ENCODE results near the gene ITPK1.
"Not testable (repeated sequence)": the region's sequence is repeated elsewhere in the genome, so short reads cannot be mapped to it uniquely, and the experiment has no call there.

The ITPK1 gene

DNA sequence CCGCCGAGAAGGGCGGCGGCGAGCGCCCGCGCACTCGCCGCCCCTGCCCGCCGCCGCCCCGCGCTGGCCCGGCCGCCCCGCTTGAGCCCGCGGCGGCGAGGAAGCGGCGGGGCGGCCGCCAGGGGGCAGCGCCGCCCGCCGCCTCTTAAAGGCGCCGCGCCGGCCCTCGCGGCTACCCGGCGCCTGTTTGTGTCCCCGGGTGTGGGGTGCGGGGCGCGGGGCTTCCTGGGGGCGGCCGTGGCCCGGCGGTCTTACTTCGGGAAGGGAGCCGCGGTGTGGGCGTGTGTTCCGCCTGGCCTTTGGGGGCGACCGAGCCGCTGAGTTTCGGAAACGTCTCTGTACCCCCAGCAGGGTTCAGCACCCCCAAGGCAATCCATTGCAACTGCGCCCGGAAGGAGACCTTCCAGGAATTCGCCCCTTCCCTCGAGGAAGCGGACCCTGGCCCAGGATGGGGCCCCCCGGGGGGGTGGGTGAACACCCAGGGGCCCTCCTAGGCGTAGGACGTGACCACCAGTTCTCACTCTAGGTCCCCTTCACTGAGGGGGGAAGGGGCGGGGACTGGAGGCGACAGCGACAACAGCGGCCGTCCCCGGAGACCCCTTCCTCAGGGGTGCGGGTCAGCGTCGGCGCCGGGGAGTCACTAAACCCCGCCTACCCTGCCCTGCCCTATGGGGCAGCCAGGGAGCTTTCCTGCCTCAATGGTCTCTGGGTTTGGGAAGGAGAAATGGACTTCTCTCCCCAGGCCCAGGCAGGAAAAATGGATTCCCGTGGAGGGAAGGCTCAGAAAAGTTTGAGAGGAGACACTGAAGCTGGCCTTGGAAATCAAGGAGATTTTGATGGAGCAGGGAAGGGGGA lies at the start of gene ITPK1:
Gene ITPK1 (minus strand): TSS at position 105 of the 855 bp plus-strand sequence. CDS start 762 bp downstream, outside the sequence.
- DNase-seq: no peak

DNA sequence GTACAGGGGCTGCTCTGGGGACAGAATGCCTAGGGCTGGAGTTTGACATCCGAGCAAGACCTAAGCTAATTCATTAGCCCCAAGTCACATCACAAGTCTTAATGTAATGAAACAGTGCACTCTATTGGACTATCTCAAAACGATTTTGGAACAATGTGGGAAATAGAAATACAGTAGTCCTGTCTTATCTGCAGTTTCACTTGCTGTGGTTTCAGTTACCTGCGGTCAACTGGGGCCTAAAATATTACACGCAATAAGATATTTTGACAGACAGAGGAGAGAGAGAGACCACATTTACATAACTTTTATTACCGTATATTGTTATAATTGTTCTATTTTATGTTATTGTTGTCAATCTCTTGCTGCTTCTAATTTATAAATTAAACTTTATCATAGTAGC lies 47.8 kb upstream of the ITPK1 start:
- no peak for DNase-seq

DNA sequence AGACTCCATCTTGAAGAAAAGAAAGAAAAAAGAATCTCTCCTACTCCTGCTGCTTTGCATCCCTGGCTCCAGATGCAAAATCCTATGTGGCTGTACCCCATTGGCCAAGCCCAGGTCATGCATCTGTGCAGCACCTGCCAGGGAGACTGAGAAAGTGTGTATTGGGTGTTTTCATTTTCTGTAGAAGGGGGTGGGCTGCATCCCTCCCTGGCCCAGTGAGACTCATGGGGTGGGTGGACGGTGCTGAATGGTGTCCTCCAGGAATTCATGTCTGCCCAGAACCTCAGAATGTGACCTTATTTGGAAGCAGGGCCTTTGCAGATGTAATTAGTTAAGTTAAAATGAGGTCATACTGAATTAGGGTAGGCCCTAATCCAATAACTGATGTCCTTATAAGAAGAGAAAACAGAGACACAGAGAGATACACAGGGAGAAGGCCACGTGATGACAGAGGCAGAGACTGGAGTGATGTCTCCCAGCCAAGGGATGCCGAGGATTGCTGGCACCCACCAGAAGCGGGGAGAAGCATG lies 45.8 kb upstream of the ITPK1 start:
- no peak for DNase-seq

DNA sequence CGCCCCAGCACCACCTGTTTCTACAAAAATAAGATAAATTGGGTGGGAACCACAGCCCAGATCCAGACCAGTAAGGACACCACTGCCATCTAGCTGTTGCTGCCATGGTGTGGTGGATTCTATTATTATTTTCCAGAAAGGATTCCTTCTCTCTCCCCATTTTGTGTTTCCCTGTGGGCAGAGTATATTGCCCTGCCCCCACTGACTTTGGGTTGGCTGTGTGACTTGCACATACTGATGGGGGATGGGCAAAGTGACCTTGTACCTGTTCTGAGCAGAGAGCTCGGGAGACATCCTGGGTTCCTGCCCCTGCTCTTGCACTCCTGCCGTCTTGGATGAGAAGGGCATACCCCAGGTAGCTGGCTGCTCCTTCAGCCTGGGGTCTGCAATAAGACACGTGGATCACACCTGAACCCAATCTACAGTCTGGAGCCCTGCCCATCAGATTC lies 44.7 kb upstream of the ITPK1 start:
- DNase-seq: no peak

DNA sequence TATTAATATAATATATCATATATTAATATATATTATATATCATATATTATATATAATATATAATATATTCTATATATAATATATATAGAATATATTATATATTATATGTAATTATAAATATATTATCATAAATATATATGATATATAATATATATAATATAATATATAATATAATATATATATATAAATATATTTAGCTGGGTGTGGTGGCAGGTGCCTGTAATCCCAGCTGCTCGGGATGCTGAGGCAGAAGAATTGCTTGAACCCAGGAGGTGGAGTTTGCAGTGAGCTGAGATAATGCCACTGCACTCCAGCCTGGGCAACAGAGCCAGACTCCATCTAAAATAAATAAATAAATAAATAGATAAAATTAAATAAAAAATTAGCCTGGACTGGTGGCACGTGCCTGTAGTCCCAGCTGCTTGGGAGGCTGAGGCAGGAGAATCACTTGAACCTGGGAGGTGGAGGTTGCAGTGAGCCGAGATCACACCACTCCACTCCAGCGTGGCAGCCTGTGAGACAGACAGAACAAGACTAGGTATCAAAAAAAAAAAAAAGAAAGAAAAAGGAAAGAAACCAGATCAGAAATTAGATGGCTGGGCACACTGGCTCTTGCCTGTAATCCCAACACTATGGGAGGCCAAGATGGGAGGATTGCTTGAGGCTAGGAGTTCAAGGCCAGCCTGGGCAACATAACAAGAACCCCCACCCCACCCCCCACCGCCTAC lies 44.1 kb upstream of the ITPK1 start:
- DNase-seq: not testable (repeated sequence)

DNA sequence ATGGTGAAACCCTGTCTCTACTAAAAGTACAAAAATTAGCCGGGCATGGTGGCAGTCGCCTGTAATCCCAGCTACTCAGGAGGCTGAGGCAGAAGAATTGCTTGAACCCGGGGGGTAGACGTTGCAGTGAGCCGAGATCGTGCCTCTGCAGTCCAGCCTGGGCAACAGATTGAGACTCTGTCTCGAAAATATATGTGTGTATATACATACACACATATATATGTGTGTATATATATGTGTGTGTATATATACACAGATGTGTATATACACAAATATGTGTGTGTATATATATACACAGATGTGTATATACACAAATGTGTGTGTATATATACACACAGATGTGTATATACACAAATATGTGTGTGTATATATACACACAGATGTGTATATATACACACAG lies 42.6 kb upstream of the ITPK1 start:
- DNase-seq: not testable (repeated sequence)

DNA sequence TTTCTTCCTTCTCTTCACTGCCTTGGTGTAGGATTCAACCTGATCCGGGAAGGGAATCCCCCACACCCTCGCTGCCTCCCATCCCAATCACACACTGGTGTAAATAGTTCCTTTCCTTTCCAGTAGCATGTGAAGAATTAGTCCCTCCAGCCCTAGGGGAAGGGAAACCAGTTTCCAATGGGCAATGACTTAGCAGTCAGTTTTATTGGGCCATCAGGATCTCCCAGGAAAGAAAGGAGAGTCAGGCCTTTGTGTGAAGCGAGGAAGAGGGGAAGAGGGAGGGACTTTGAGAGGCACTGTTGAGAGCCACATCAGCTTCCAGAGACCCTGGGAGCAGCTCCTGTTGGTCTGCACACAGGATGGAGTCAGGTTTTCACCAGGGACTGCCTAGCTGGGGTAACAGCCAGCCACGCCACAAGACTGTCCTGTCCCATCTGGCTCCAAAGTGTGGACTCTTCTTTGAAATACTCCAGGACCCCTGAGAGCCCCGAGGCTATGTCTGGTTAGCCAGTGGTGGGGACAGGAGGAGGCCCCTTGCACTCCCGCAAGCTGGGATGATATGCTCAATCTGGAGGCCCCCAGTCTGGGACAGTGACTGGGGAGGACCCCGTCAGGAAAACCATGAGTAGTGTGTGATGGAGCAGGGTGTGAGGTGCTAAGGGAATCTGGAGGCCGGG lies 41.1 kb upstream of the ITPK1 start:
- DNase-seq: no peak

DNA sequence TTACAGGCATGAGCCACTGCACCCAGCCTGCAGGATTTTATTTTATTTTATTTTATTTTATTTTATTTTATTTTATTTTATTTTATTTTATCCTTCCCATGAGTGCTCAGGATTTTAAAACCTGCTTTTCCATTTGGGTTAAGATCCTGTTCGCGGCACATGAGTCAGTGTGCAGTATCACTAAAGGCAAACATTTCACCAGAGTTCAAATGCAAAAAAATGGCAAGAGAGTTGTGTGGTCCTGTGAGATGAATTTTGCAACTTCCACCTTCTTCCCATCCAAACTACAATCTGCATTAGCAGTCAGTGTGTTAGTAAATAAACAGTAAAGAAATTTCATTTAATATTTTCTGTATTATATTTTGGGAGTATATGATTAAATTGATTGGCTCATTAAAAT lies 39.9 kb upstream of the ITPK1 start:
- no peak for DNase-seq

DNA sequence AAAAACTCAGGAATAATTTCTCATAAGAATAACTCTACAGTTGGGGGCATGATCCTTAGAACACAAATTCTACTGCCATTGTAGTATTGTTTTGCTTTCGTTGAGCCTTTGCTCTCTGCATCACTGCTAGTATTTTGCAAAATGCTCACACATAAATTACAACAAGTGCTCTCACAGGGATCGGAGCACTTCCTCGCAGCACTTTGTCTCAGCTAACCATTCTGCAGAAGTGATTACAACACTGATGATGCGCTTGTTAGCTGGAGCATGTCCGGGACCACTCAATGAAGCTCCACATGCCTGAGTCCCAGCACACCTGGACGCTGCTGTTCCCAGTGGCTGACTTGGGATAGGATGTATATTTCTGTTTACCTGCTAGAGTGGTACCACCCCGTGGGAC lies 37.4 kb upstream of the ITPK1 start:
- DNase-seq: no peak

DNA sequence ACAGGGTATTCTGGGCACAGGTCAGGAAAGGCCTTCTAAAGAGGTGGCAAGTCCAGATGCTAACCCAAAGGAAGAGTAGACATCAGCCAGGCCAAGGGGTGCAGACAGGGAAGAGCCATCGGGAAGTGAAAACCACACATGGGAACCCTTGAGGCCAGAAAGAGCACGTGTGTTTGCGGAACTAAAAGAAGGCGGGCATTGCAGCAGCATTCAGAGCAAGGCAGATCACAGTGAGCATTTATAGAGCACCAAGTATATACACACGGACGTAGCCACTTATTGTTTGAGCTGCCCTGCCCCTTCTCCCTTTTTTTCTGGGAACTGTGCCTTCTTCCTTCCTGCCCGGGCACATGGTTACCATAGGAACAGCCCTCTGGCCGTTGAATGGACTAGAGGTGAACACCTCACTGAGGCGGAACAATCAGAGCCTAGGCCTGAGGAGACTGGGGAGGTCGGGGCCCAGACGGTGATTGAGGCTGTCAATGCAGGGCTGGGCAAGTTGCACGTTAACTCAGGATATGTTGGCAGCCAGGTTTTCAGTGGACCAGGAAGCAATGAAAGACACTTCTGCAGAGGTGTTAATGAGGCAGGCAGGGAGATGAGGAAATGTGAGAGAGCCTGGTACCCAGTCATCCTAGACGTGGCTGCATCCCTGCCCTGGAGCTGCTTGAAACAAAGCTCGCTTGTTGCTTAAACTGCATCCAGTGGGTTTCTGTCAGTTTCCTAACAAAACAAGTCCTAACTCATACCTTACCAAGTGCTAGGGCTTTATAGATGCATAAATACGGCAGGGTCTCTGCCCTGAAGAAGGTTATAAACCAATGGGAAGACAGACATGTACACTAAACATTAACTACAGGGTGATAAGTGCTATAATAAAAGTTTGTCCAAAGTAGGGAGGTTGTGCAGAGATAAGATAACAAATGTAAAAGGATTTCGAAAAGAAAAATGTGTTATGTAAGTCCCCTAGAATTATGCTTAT lies 34.8 kb upstream of the ITPK1 start:
- no peak for DNase-seq

DNA sequence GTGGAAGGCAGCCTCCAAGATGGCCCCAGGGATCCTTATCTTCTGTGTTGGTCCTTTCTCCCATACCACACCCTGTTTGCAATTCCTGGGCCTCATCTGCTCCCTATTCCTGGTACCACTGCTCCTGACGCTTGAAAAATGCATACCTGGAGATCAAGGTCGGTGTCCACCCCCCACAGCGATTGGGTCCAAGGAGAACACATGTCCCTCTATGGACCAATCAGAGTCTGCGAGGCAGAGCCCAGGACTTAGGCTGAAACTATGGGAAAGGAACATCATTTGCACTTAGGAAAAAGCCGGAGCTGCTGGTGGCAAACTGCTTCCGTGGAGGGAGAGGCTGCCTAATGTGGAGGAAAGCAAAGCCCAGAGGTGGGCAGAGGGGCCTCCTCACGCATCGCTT lies 33.3 kb upstream of the ITPK1 start:
- no peak for DNase-seq

DNA sequence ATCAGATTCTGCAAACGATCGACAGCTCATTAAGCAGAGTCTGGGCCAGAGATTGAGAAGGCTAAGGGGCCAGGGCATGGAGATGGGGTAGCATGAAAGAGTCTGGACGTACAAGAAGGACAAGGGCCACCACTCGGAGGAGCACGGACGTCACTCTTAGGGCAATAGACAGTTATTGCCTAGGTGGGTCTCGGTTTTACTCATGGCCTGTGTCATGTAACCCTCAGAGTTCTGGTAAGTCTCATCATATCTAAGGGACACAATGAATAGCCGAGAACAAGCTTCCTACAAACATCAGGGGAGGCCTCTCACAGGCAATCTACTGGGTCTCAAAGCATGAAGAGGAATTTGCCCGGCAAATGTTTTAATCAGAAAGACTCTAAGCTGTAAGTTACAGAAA lies 30.4 kb upstream of the ITPK1 start:
- DNase-seq: no peak

DNA sequence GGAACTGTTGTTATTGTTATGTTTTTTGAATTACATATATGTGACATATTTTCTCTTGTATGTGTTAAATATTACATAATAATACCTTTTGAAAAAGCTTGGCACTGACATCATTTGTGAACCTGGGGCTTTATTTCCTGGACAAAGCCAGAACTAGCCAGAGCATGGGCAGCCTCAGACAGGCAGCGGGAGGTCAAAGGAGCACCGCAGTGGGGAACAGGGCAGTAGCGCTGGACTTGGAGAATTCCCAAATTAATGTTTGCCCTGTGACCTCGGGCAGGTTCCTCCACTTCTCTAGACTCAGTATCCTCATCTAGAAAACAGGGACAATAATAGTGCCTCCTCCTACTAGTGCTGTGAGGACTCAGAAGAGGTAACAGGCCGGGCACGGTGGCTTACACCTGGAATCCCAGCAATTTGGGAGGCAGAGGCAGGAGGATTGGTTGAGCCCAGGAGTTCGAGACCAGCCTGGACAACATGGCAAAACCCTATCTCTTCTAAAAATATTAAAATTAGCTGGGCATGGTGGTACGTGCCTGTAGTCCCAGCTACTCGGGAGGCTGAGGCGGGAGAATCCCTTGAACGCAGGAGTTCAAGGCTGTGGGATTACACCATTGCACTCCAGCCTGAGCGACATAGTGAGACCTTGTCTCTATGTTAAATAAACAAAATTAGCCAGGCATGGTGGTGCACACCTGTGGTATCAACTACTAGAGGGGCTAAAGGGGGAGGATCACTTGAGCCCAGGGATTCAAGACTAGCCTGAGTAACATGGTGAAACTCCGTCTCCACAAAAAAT lies 27.3 kb upstream of the ITPK1 start:
- no peak for DNase-seq

DNA sequence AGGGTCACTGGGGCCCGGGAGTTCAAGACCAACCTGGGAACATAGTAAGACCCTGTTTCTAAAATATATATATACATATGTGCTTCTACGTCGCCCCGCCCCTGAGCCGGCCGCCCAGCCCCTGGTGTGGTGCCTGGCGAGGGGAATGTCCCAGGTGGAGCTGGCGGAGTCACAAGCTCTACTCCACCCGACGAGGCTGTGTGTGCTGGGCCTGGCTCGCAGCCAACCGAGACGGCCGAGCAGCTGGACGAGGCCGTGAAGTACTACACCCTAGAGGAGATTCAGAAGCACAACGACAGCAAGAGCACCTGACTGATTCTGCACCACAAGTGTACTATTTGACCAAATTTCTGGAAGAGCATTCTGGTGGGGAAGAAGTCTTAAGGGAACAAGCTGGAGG lies 22.1 kb upstream of the ITPK1 start:
- peak; percentile 37 for DNase-seq

DNA sequence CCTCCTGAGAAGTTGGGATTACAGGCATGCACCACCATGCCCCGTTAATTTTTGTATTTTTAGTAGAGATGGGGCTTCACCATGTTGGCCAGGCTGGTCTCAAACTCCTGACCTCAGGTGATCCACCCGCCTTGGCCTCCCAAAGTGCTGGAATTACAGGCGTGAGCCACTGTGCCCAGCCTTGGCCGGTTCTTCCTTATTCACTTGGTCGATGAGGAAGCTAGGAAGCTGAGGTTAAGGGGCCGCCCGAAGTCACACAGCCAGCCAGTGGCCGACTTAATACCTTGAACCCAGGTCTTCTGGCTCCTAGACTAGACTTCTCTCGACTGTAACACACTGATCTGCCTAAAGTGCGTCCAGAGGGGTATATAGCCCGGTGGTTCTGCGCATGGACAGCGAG lies 20.8 kb upstream of the ITPK1 start:
- not testable (repeated sequence) for DNase-seq

DNA sequence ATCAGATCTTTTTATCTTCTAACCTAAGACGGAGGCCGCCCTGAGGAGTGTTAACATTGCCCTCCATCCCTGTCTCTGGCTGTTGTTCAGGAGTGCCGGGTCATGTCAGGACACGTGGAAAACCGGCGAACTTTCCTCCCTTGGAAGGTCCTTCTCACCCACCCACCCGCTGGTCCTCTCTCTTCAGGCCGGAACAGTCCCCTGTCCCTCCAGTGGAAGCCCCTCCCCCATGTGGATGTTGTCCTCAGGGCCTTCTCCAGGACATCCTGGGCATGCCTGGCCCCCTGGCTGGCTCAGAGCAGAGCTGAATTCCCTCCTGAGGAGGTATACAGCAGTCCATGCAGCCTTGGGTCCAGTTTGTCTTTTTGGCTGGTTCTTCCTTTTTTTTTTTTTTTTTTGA lies 20.3 kb upstream of the ITPK1 start:
- DNase-seq: no peak

DNA sequence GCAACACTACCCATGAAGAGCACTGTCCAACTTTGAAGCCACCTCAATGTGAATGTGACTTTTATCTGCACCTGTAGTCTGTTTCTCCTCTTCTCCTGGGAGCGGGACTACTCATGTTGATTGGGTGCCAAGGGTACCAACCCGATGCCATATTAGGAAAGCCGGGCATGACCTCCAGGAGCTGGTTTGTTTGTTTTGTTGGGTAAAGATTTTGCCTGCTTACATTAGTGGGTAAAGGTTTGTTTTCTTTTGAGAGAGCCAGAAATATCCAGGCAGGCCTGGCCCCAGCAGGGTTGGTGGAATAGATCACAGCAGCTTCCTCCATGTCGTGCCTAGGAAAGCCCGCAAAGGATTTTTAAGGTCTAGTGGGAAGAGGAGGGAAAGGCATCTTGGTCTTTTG lies 19.7 kb upstream of the ITPK1 start:
- no peak for DNase-seq

DNA sequence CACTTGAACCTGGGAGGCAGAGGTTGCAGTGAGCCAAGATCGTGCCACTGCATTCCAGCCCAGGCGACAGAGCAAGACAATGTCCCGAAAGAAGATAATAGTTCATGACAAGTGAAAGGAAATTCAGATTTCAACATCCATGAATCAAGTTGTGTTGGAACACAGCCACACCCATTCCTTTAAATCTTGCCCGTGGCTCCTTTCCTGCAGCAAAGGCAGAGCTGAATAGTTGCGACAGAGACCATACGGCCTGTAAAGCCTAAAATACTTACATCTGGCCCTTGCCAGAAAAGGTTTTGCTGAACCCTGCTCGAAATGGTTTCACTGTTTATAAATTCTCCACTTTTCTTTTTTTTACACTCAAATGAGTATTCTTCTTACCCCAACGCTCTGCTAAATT lies 17.7 kb upstream of the ITPK1 start:
- no peak for DNase-seq

DNA sequence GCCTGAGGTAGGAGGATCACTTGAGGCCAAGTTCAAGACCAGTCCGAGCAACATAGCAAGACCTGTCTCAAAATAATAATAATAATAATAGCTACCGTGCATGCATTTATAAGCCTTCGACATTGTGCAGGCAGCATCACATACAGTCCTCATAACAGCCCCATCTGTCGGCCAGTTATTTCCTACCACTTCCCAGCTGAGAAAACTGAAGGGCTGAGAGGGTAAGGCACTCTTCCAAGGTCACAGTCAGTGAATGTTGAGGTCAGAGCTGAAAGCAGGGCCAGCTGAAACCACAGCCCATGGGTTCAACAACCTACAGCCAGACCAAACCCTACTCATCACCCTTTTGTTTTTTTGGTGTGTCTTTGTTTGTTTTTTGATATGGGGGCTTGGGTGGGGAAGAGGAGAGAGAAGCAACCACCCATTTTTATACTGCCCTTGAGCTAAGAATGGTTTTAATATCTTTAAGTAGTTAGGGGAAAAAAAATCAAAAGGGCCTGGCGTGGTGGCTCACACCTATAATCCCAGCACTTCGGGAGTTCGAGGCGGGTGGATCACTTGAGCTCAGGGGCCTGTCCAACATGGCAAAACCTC lies 16.8 kb upstream of the ITPK1 start:
- no peak for DNase-seq

DNA sequence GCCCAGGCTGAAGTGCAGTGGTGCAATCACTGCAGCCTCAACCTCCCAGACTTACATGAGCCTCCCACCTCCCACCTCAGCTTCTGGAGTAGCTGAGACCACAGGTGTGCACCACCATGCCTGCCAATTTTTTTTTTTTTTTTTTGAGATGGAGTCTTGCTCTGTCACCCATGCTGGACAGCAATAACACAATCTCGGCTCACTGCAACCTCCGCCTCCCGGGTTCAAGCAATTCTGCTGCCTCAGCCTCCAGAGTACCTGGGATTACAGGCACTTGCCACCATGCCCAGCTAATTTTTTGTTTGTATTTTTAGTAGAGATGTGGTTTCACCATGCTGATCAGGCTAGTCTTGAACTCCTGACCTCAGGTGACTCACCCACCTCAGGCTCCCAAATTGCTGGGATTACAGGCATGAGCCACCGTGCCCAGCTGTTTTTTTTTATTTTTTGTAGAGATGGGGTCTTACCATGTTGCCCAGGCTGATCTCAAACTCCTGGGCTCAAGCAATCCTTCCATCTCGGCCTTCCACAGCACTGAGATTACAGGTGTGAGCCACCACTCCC lies 15.6 kb upstream of the ITPK1 start:
- not testable (repeated sequence) for DNase-seq
